GM18909 (cell line): ENCODE measurements around the gene HOXA11.

Source experiments
- ATAC-seq: cut with Tn5 transposase; IDR thresholded peaks from one replicate; pipeline ENCODE4 v1.9.1; 2021; ENCODE audit warnings: mild to moderate bottlenecking; ENCODE audit not compliant: unreplicated experiment, poor library complexity

Gene HOXA11

DNA sequence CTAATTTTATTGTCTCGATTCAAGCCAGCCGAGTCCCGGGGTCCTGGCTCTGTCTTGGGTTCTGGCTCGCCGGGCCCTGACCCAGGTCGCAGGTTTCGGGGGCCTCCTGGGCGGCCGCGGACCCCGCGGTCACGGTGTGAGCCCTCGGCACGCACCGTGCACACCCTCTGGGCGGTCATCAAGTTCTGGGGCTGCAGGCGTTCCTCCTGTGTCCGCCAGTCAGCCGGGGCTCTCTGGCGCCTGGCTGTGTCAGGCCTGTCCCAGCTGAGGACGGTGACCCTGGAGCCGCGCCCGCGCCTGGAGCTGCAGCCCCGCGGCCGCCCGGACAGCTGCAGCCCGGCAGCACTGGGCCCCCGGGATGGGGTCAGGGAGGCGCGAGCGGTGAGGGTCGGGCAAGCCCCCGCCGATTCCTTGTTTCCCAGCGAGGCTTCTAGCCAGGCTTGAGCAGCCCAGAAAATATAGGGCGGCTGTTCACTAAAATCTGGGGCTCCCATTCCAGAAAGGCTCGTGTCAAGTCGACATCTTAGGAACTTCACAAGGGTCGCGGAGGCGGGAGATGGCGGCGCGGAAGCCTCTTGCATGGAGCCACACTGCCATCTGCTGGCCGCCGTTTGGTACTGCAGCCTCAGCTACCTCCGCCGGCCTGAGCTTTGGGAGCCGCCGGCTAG, 24.4 kb downstream of the HOXA11 start:
- ATAC-seq: peak; percentile 71

- ATAC-seq: no peak
Measured at GRCh38 chr7:27160145-27160545, 24.9 kb downstream of the HOXA11 start.

DNA sequence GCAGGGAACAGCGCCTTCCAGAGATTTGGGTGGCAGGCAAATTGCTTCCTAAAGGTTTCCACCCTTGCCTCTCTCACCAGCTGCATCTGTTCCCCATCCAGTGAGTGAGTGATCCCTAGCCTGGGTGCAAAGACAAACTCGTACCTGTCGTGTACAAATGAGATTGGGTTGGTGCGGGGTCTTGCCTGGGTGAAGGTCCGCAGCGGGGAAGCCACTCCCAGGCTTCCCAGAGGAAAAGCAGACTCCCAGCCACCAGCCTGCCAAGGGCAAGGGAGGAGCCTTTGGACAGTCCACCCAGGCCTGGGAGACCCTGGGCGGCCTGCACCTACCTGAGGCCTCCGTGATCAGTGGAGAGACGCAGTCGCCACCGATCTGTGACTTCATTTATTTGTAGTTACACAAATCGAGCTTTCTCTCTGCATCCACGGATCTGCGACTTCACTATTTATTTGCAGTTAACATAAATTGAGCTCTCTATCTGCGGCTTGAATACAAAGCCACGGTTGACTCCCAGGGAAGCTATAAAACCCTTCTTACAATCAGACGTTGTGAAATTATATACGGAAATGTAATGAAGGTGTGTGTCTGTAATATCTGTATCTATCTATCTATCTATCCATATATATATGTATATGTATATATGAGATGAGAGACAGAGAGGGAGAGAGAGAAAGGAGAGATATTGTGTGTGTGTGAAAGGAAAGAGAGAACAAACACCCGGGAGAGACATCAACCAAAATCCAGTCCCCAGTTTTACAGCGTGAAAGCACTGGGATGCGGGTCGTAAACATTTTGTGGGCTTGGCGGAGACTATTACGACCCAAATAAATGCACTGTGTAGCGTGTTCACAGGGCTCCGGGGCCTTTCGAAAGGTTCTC, 25.5 kb downstream of the HOXA11 start:
- ATAC-seq: no peak

DNA sequence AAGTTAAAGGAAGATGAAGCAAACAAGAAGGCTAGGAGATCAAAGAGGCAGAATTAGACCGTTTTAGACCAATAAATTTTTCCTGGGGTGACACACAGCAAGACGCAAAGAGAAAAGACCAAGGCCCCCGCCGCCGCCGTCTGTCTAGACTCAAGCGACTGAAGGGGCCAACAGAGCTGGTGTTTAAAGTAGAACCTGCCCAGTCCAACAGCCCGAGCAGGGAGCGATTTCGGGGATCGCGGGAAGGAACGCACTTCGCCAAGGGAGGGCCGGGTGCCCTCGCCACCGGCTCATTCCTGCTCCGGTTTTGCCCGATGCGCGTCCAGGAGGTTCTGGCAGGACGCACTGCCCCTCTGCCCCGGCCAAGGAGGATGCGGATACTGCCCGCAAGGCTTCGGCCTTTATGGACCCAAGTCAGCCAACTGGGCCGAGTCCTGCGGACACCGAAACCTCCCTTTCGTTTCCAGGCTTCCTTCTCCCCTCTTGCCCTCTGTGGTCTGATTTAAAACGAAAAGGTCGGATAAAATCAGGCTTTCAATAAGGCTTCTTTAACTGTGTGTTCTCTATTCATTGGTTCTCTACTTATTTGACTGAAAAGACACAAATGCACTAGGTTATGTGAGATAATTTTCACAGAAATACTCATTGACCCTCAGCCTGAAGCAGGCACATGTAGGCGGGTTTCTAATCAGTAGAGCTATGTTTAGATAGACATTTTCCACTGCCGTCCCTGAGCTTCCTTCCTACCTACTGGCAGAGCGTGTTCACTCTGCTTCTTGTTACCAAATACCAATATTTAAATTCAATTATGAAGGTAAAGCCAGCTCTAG, 26.4 kb downstream of the HOXA11 start:
- no peak for ATAC-seq

GRCh38 chr7:27157702-27158431, 27.2 kb downstream of the HOXA11 start:
- ATAC-seq: no peak

GRCh38 chr7:27156916-27157701, 27.9 kb downstream of the HOXA11 start:
- no peak for ATAC-seq

DNA sequence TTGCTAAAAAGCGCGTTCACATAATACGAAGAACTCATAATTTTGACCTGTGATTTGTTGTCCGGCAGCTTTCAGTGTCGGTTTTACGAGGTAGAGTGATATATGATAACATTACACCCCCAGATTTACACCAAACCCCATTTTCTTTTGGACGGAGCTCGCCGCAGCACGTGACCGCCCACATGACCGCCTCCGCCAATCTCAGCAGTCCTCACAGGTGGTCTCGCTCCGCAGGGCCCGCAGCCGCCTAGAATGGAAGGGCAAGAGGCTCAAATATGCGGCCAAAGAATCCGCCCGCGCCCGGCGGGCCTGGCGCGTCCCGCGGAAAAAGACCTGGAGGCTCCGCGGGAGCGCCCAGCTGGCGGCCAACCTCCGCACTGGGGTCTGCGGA, 28.5 kb downstream of the HOXA11 start, which contains the start of gene HOXA7:
TSS of gene HOXA7 (minus strand) at position 168 of the 391 bp plus-strand sequence. CDS start at position 38, 130 bp downstream.
- no peak for ATAC-seq

GRCh38 chr7:27155816-27156507, 29.1 kb downstream of the HOXA11 start:
- no peak for ATAC-seq

DNA sequence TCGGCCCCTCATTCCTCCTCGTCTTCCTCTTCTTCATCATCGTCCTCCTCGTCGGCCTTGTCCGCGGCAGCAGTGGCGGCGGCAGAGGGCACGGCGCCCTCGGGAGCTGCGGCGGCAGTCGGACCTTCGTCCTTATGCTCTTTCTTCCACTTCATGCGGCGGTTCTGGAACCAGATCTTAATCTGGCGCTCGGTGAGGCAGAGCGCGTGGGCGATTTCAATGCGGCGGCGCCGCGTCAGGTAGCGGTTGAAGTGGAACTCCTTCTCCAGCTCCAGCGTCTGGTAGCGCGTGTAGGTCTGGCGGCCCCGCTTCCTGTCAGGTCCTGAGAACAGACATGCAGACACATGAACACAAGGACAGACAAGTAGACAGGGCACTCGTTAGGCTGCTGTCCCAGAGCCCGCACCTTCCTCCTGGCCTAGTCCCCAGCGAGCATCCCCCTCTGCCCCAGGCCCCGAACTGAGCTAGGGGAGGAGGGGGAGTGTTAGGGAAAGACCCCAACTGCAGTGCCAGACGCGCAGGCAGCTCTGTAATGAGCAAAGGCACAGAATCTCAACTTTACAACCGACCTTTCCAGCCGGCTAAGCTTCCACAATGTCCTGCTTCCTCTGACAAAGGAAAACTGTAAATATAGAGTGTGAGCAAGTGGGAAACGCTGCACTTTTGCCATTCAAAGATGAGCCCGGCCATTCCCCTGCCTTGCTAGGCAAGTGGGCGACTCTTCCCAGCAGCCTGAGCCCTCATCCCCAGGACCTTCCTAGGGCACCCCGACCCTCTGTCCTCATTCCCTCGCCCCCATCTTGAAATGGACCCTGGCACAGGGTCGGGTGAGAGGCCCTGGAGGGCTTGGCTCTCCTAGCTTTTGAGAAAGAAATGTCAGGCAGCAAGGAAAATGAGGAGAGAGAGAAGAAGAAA, 29.9 kb downstream of the HOXA11 start:
- ATAC-seq: no peak

- no peak for ATAC-seq
Measured at GRCh38 chr7:27154369-27154768, 30.7 kb downstream of the HOXA11 start.

GRCh38 chr7:27153526-27153925, 31.5 kb downstream of the HOXA11 start:
- ATAC-seq: no peak

- no peak for ATAC-seq
Measured at GRCh38 chr7:27152816-27153442, 32.1 kb downstream of the HOXA11 start.

DNA sequence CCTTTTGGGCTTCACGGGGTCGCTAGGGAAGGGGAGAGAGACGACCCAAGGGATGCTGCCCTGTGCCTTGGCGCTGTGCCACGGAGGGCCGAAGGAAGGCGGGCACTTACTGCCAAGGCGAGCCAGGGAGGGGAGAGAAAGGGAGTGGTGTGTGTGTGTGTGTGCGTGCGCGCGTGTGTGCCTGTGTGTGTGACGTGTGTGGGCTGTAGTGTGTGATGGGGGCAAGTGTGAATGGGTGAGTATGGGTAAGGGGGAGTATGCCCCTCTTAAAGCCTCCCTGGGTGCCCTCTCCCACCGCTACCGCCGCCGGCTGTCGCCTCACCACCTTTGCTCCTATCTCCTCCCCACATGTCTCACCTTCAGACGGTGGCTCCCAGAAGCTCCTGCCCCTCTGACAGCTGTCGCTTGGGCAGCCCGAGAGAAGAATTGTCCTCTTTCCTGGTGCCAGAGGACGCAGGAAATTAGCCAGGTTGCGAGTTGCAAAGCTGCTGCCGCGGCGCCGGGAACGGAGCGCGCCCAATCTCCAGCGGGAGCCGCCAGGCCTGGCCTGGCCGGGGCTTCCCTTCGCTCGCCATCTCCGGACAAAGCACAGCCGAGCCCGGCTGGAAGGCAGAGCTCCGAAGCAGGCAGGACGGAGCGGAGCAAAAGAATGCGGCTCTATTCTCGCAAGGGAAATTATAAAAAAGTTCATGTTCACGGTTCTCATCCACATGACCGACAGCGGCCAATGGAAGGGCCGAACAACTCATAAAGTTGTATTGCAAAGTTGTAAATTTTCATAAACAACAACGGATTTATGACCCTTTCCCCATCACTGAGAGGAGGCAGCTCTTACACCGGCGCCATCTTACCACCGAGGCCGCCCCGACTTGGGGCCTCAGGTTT, 32.9 kb downstream of the HOXA11 start, which contains the start of gene HOXA3:
TSS of gene HOXA3 (minus strand) at position 653 of the 885 bp plus-strand sequence. CDS start 41,943 bp downstream, outside the sequence.
- no peak for ATAC-seq

DNA sequence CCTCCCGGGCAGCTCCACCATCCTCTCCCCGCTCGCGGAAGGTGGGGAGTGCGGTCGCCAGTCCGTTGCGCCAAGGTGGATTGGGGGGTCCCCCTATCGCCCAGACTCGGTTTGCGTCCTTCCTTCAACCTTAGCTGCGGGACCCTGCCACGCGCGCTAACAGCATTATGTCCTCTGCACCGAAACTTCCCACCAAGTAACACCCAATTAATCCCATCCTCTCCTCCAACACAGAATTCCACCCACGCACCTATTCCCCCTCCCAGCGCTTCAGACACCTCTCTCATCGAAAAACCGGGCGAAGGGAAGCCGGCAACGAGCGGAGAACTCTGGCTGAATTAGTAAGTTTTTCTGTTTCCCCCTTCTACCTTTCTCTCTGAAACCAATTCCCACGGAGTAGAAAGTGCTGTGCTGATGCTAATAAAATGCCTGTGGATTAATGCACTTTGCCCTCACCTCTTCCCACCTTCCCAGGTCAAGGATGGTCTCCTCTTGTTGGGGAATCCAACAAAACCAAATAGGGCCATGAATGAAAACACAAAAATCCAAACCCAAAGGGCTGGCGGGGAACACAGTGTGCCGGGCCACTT, 33.6 kb downstream of the HOXA11 start:
- ATAC-seq: no peak

DNA sequence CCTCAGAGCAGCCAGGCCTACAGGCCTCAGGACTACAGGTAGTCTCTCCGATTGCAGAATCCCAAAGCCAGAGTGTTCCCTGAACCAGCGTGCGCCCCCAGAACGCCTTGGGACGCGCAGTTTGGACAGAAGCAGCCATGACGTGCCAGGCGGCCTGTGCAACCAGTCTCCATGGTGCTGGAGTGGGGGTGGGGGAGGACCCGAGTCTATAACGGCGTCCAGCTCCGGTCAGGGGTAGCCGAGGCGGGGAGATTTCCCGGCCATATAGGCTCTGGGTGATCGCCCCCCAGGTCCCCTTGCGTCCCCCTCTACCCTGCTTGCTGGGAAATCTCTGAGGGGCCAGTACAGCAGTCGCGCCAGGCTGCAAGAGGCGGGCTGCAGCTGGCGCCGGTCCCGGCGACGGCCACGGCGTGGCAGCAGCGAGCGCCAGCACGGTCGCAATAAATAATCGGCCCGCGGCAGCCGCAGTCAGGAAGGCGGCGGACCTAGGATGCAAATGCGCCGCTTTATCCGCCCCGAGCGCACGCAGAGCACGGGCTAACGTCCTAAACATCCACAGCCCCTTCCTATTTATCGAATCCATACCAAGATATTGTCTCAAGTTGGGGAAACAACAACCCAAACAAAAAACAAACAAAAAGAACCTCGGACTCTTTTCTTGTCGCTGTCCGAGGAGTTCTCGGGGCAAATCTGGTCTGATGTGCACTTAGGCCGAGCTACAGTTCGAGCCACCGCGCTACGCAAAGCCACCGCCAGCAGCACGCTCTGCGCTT, 34.3 kb downstream of the HOXA11 start:
- peak; percentile 85 for ATAC-seq
